Measurements from ENCODE around the gene C15orf39. TPM values are rescaled to one million over a fixed set of nuclear protein-coding genes. Genes with fewer than 3 reads are reported as not detected.
A peak's percentile ranks its signal among the peaks of the same experiment; 100 is the strongest.

The C15orf39 gene
- polyA plus RNA-seq, 3 donors = 8.9 to 80.7 (median 18.2) TPM

DNA sequence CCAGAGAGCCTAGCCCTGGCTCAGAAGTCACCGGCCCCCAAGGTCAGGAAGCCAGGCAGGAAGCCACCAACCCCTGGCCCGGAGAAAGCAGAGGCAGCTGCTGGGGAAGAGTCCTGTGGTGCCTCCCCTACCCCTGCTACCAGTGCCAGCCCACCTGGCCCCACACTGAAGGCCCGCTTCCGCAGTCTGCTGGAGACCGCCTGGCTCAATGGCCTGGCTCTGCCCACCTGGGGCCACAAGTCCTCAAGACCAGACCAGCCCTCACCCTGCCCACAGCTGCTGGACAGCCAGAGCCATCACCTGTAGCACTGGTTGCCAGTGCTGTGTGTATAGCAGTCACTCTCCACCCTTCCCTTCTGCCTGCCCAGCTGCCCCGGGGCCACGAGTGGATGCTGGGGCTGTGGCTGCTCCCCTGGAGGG is 9.1 kb downstream of the C15orf39 start:
- Mint-ChIP-seq H3K4me3 (no peak overlapping the region), H3K27ac (no peak overlapping the region), H3K4me1 (peaks cover 46% of the 10 kb centered on the region), H3K9me3 (no peaks in the 10 kb centered on the region), H3K27me3 (ENCODE audit: low read depth in 3 of 3) (no peaks in the 10 kb centered on the region), H3K36me3 (peaks cover 77 to 85% of the 10 kb centered on the region in 2 donors)
- Histone ChIP-seq H3K4me2 (replicated peaks; ENCODE audit: extremely low read depth, low read length, poor library complexity, severe bottlenecking) (no peak overlapping the region), H3K9ac (ENCODE audit: insufficient read depth, low read length, poor library complexity, severe bottlenecking) (no peak overlapping the region), H3K27ac (ENCODE audit: low read depth in 1 of 2, low read length in 2 of 2) (no peak overlapping the region), H3K36me3 (replicated peaks in 1 of 2; ENCODE audit: control insufficient read depth in 1 of 2, insufficient read depth in 2 of 2, low read length in 2 of 2) (peaks cover 84 to 87% of the 10 kb centered on the region in 2 donors), H3K79me2 (ENCODE audit: insufficient read depth, low read length) (peaks cover 77% of the 10 kb centered on the region), H3K4me1 (ENCODE audit: control insufficient read depth in 1 of 2, insufficient read depth in 2 of 2, low read length in 2 of 2) (peaks cover 9 to 41% of the 10 kb centered on the region in 2 donors), H3K4me3 (replicated peaks in 1 of 3; ENCODE audit: low read depth in 2 of 3, low read length in 3 of 3) (no peak overlapping the region), H2AFZ (ENCODE audit: insufficient read depth, low read depth, low read length, poor library complexity, severe bottlenecking) (no peak overlapping the region), H3K9me3 (replicated peaks in 1 of 2; ENCODE audit: control insufficient read depth in 1 of 2, insufficient read depth in 1 of 2, low read length in 2 of 2) (no peaks in the 10 kb centered on the region), H3K27me3 (ENCODE audit: control insufficient read depth in 2 of 2, insufficient read depth in 2 of 2, low read length in 2 of 2) (no peaks in the 10 kb centered on the region), H4K20me1 (ENCODE audit: insufficient read depth, low read length) (peaks cover 100% of the 10 kb centered on the region)
- no peak for TF ChIP-seq CTCF (IDR thresholded peaks at IDR 0.05)
- intact Hi-C loops (cut with micrococcal nuclease) = no loop called here
- 33% methylated on average over 5 of the region's 7 CpGs for WGBS (ENCODE audit: insufficient coverage)
- DNase-seq = no peak

GRCh38 chr15:75211436-75212199 is 9.9 kb downstream of the C15orf39 start:
- Mint-ChIP-seq H3K27me3 (ENCODE audit: low read depth in 3 of 3) (no peaks in the 10 kb centered on the region), H3K4me3 (no peak overlapping the region), H3K9me3 (no peaks in the 10 kb centered on the region), H3K36me3 (peaks cover 69 to 78% of the 10 kb centered on the region in 2 donors), H3K27ac (peak overlapping the region in 1 of 7 donors; percentile 60), H3K4me1 (peaks cover 39% of the 10 kb centered on the region)
- no peak for DNase-seq
- H4K20me1 ChIP-seq (ENCODE audit: insufficient read depth, low read length) = peaks cover 100% of the 10 kb centered on the region
- no peak overlapping the region for H3K27ac ChIP-seq (ENCODE audit: low read depth in 1 of 2, low read length in 2 of 2)
- WGBS (ENCODE audit: insufficient coverage) = 97% methylated on average over 6 of the region's 9 CpGs
- H3K9ac ChIP-seq (ENCODE audit: insufficient read depth, low read length, poor library complexity, severe bottlenecking) = no peak overlapping the region
- H3K4me3 ChIP-seq (replicated peaks in 1 of 3; ENCODE audit: low read depth in 2 of 3, low read length in 3 of 3) = no peak overlapping the region
- intact Hi-C loops (cut with micrococcal nuclease) = no loop called here
- H3K4me2 ChIP-seq (replicated peaks; ENCODE audit: extremely low read depth, low read length, poor library complexity, severe bottlenecking) = no peak overlapping the region
- no peaks in the 10 kb centered on the region for H3K9me3 ChIP-seq (replicated peaks in 1 of 2; ENCODE audit: control insufficient read depth in 1 of 2, insufficient read depth in 1 of 2, low read length in 2 of 2)
- H3K36me3 ChIP-seq (replicated peaks in 1 of 2; ENCODE audit: control insufficient read depth in 1 of 2, insufficient read depth in 2 of 2, low read length in 2 of 2) = peaks cover 76 to 79% of the 10 kb centered on the region in 2 donors
- peaks cover 69% of the 10 kb centered on the region for H3K79me2 ChIP-seq (ENCODE audit: insufficient read depth, low read length)
- no peak for TF ChIP-seq CTCF (IDR thresholded peaks at IDR 0.05)
- peaks cover 8 to 33% of the 10 kb centered on the region in 2 donors for H3K4me1 ChIP-seq (ENCODE audit: control insufficient read depth in 1 of 2, insufficient read depth in 2 of 2, low read length in 2 of 2)
- H2AFZ ChIP-seq (ENCODE audit: insufficient read depth, low read depth, low read length, poor library complexity, severe bottlenecking) = no peak overlapping the region
- no peaks in the 10 kb centered on the region for H3K27me3 ChIP-seq (ENCODE audit: control insufficient read depth in 2 of 2, insufficient read depth in 2 of 2, low read length in 2 of 2)
